Thyroid gland (tissue), 4 donors: Measurements from ENCODE around the gene IL18RAP.

Experiments used
- POLR2A ChIP-seq, 2 donors: fragments of 450-650 bp; IDR thresholded peaks; one replicate each; pipeline ENCODE4 v1.6.1; 2017; ENCODE audit warnings: antibody characterized with exemption in 2 of 2, mild to moderate bottlenecking in 2 of 2, moderate library complexity in 1 of 2
- TF ChIP-seq, protein P1 (sequence below), 6 experiments: fragments of 200-600 bp in 3 of 6; fragments of 450-650 bp in 3 of 6; sonication (generic) in 3 of 6; IDR thresholded peaks; one replicate each; pipeline ENCODE4 v1.5.1; 2016 to 2019; ENCODE audit warnings: antibody characterized with exemption in 6 of 6, mild to moderate bottlenecking in 2 of 6, inconsistent platforms in 1 of 6, moderate library complexity in 1 of 6

DNA sequence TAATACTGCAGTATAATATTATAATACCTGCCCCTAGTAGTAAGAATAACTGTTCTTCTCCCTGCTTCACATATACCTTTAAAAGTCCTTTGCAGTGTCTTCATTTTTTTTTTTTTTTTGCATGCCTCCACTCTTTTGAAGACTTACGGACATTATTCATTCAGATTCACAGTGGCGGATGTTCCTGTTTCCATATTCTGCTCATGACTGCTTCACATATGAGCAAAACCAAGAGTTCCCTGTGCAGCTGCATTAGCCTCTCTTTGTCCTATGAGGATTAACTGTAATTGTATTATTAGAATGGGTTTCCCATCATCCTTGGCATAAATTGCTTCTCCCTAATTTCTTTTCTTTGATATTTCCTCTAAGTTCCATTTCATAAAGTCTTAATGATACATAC, 12.8 kb downstream of the IL18RAP start:
- TF ChIP-seq, protein P1, sequence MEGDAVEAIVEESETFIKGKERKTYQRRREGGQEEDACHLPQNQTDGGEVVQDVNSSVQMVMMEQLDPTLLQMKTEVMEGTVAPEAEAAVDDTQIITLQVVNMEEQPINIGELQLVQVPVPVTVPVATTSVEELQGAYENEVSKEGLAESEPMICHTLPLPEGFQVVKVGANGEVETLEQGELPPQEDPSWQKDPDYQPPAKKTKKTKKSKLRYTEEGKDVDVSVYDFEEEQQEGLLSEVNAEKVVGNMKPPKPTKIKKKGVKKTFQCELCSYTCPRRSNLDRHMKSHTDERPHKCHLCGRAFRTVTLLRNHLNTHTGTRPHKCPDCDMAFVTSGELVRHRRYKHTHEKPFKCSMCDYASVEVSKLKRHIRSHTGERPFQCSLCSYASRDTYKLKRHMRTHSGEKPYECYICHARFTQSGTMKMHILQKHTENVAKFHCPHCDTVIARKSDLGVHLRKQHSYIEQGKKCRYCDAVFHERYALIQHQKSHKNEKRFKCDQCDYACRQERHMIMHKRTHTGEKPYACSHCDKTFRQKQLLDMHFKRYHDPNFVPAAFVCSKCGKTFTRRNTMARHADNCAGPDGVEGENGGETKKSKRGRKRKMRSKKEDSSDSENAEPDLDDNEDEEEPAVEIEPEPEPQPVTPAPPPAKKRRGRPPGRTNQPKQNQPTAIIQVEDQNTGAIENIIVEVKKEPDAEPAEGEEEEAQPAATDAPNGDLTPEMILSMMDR (IDR thresholded peaks at IDR 0.05), result no peak
- no peak for TF ChIP-seq POLR2A (IDR thresholded peaks at IDR 0.05)
